Measurements from ENCODE around the gene KLHDC10.

DNA sequence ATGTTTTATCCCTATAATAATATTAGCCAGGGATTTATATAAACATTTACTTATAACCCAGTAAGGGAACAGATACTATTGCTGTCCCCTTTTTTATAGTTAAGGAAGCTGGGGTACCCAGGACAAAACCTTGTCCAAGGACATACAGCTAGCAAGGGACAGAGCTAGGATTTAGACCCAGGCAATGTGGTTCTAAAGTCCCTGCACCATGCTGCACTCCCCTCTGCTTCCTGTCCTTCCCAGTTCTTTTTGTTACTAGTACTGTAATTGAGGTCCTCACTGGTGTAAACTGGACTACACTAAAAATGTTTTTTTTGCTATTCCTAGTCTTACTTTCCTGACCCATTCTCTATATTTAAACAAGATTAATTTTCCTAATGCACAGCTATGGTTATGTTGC lies 16.6 kb downstream of the KLHDC10 start:
- TF ChIP-seq, protein P1, sequence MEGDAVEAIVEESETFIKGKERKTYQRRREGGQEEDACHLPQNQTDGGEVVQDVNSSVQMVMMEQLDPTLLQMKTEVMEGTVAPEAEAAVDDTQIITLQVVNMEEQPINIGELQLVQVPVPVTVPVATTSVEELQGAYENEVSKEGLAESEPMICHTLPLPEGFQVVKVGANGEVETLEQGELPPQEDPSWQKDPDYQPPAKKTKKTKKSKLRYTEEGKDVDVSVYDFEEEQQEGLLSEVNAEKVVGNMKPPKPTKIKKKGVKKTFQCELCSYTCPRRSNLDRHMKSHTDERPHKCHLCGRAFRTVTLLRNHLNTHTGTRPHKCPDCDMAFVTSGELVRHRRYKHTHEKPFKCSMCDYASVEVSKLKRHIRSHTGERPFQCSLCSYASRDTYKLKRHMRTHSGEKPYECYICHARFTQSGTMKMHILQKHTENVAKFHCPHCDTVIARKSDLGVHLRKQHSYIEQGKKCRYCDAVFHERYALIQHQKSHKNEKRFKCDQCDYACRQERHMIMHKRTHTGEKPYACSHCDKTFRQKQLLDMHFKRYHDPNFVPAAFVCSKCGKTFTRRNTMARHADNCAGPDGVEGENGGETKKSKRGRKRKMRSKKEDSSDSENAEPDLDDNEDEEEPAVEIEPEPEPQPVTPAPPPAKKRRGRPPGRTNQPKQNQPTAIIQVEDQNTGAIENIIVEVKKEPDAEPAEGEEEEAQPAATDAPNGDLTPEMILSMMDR (IDR thresholded peaks at IDR 0.05): no peak
- no peak for TF ChIP-seq EZH2 (IDR thresholded peaks at IDR 0.05)
